SK-N-MC (cell line): ENCODE measurements around the gene UTS2B.
A peak's percentile ranks its signal among the peaks of the same experiment; 100 is the strongest.

Experiments
- DNase-seq: peaks from one replicate; pipeline ENCODE4 v3.0.0-alpha.2; 2011; ENCODE audit warnings: low read depth, low spot score
- H3K27ac ChIP-seq: fragments of 200-600 bp; sonication (generic); 2 replicates; pipeline ENCODE4 v1.5.1; 2016; ENCODE audit warnings: mixed run types
- H3K36me3 ChIP-seq: fragments of 200-600 bp; sonication (generic); 2 replicates; pipeline ENCODE4 v1.6.1; 2017; ENCODE audit warnings: antibody characterized with exemption, low read length, mixed read lengths; ENCODE audit not compliant: insufficient read depth
- H3K4me3 ChIP-seq: fragments of 200-600 bp; sonication (generic); 2 replicates; pipeline ENCODE4 v1.5.1; 2016
- H3K9ac ChIP-seq: fragments of 200-600 bp; sonication (generic); 2 replicates; pipeline ENCODE4 v1.8.0; 2017; ENCODE audit warnings: mixed run types, mixed read lengths; ENCODE audit not compliant: insufficient read length
- H3K9me3 ChIP-seq: fragments of 200-600 bp; sonication (generic); 2 replicates; pipeline ENCODE4 v1.6.1; 2017; ENCODE audit warnings: low read depth, mild to moderate bottlenecking, antibody characterized with exemption, low read length, moderate library complexity, mixed read lengths
- EZH2 ChIP-seq: fragments of 200-600 bp; sonication (generic); IDR thresholded peaks from one replicate; pipeline ENCODE4 v1.6.1; 2017; ENCODE audit warnings: antibody characterized with exemption
- FOXP2 ChIP-seq: optimal IDR thresholded peaks from 2 replicates; pipeline ENCODE3; 2011; ENCODE audit warnings: mild to moderate bottlenecking, moderate library complexity; ENCODE audit not compliant: insufficient read depth; ENCODE audit errors: extremely low read length, control extremely low read depth
- POLR2AphosphoS5 ChIP-seq: IDR thresholded peaks from 2 replicates; pipeline ENCODE4 v1.6.1; 2012; ENCODE audit warnings: mild to moderate bottlenecking, low read depth, low read length, borderline replicate concordance

The UTS2B gene

GRCh38 chr3:191334346-191334893, 4.1 kb upstream of the UTS2B start:
- H3K9ac ChIP-seq = no peak overlapping the region
- no peaks in the 10 kb centered on the region for H3K9me3 ChIP-seq
- H3K27ac ChIP-seq = peak overlapping the region; percentile 33; the same call in 1 of the 2 replicates
- no peak for DNase-seq
- TF ChIP-seq EZH2 (no peak), FOXP2 (no peak), POLR2AphosphoS5 (no peak)
- peak overlapping the region; percentile 16; the same call in 1 of the 2 replicates for H3K4me3 ChIP-seq
- H3K36me3 ChIP-seq = no peaks in the 10 kb centered on the region

- no peak overlapping the region for H3K27ac ChIP-seq
- no peak overlapping the region for H3K4me3 ChIP-seq
- TF ChIP-seq POLR2AphosphoS5 = no peak
- no peak for TF ChIP-seq EZH2
- no peak for TF ChIP-seq FOXP2
- H3K9me3 ChIP-seq = no peaks in the 10 kb centered on the region
- no peak overlapping the region for H3K9ac ChIP-seq
- H3K36me3 ChIP-seq = no peaks in the 10 kb centered on the region
- DNase-seq = no peak
Measured at GRCh38 chr3:191333298-191333880, 3.1 kb upstream of the UTS2B start.

GRCh38 chr3:191331388-191331787, 1.1 kb upstream of the UTS2B start:
- Histone ChIP-seq H3K27ac (no peak overlapping the region), H3K36me3 (no peaks in the 10 kb centered on the region), H3K9me3 (no peaks in the 10 kb centered on the region), H3K9ac (no peak overlapping the region), H3K4me3 (peak overlapping the region; percentile 91)
- DNase-seq = no peak
- no peak for TF ChIP-seq FOXP2
- TF ChIP-seq POLR2AphosphoS5 = no peak
- TF ChIP-seq EZH2 = no peak

GRCh38 chr3:191330530-191331048, 263 bp upstream of the UTS2B start:
- Histone ChIP-seq H3K9ac (peak overlapping the region; percentile 95), H3K36me3 (no peaks in the 10 kb centered on the region), H3K9me3 (no peaks in the 10 kb centered on the region), H3K27ac (no peak overlapping the region; the same call in 1 of the 2 replicates), H3K4me3 (peak overlapping the region; percentile 91)
- no peak for TF ChIP-seq POLR2AphosphoS5
- TF ChIP-seq FOXP2 = no peak
- TF ChIP-seq EZH2 = no peak
- DNase-seq = no peak

- Histone ChIP-seq H3K9ac (peak within 1 kb of the TSS; percentile 95), H3K4me3 (peak within 1 kb of the TSS; percentile 91), H3K36me3 (no peaks in the 10 kb centered on the region), H3K27ac (peak within 1 kb of the TSS; percentile 48; the same call in 1 of the 2 replicates), H3K9me3 (no peaks in the 10 kb centered on the region)
- DNase-seq = no peak
- TF ChIP-seq POLR2AphosphoS5 = peak; percentile 59; the same call in 1 of the 2 replicates
- TF ChIP-seq EZH2 = no peak
- peak; percentile 68 for TF ChIP-seq FOXP2
Measured at GRCh38 chr3:191328962-191329653, 1.2 kb downstream of the UTS2B start, which contains the start of gene CCDC50. Gene CCDC50, plus strand, starts transcription at chr3:191329394. Its CDS starts 281 bp downstream, at chr3:191329675.

- TF ChIP-seq EZH2 (no peak), FOXP2 (no peak), POLR2AphosphoS5 (no peak)
- Histone ChIP-seq H3K27ac (0 out of 2 replicates have a peak overlapping the region, but pooled peaks have one; percentile 11), H3K4me3 (peak overlapping the region; percentile 91), H3K9ac (peak overlapping the region; percentile 95), H3K9me3 (no peaks in the 10 kb centered on the region), H3K36me3 (no peaks in the 10 kb centered on the region)
- no peak for DNase-seq
Measured at GRCh38 chr3:191328383-191328961, 1.9 kb downstream of the UTS2B start.

GRCh38 chr3:191327526-191327925, 2.8 kb downstream of the UTS2B start:
- Histone ChIP-seq H3K9ac (no peak overlapping the region), H3K9me3 (no peaks in the 10 kb centered on the region), H3K27ac (no peak overlapping the region), H3K4me3 (no peak overlapping the region), H3K36me3 (no peaks in the 10 kb centered on the region)
- DNase-seq = no peak
- no peak for TF ChIP-seq FOXP2
- no peak for TF ChIP-seq POLR2AphosphoS5
- TF ChIP-seq EZH2 = no peak

GRCh38 chr3:191324936-191325335, 5.4 kb downstream of the UTS2B start:
- Histone ChIP-seq H3K36me3 (no peaks in the 10 kb centered on the region), H3K4me3 (no peak overlapping the region), H3K27ac (no peak overlapping the region), H3K9me3 (no peaks in the 10 kb centered on the region), H3K9ac (no peak overlapping the region)
- TF ChIP-seq EZH2 = no peak
- DNase-seq = no peak
